HG03442 (cell line): ENCODE results near the gene CD34.
"Not testable (repeated sequence)": the region's sequence is repeated elsewhere in the genome, so short reads cannot be mapped to it uniquely, and the experiment has no call there.

Experiments
- ATAC-seq: cut with Tn5 transposase; IDR thresholded peaks from one replicate; pipeline ENCODE4 v1.9.1; 2021; ENCODE audit warnings: mild to moderate bottlenecking, moderate library complexity; ENCODE audit not compliant: unreplicated experiment

Gene CD34, protein sequence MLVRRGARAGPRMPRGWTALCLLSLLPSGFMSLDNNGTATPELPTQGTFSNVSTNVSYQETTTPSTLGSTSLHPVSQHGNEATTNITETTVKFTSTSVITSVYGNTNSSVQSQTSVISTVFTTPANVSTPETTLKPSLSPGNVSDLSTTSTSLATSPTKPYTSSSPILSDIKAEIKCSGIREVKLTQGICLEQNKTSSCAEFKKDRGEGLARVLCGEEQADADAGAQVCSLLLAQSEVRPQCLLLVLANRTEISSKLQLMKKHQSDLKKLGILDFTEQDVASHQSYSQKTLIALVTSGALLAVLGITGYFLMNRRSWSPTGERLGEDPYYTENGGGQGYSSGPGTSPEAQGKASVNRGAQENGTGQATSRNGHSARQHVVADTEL

DNA sequence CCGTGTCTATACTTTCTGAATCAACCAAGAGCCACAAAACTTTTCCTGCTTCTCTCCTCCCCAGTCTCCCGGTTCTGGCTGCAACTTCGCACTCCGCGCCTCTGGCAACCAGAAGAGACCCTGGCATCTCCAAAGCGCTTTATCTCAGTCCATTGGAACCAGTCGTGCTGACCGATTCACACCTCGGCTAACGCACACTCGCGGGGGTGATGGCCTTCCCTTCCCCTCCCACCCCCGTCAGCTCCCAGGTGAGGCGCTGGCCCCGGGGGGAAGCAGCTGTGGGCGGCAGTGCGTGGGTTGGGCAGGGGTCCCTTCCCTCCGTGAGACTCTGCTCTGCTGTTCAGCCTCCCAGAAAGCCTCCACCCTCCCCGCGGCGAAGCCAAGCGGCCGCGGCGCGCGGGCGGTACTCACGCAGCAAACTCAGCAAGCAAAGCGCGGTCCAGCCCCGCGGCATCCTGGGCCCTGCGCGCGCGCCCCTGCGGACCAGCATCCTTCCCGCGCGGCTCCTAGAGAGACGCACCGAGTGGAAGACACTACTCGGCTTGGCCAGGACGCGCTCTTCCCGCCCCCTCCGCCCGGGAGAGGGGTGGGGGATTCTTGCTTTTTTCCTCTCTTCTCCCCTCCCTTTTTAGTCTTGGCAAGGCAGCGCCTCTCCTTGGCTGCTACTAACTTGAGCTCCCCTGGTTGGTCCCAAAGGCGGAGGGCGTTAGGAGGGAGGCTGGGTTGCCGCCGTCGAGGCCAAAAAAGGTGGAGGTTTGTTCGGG lies at the start of gene CD34:
Gene CD34 (minus strand): TSS at position 535 of the 764 bp plus-strand sequence. CDS start 45 bp downstream, at position 490.
- no peak for ATAC-seq

DNA sequence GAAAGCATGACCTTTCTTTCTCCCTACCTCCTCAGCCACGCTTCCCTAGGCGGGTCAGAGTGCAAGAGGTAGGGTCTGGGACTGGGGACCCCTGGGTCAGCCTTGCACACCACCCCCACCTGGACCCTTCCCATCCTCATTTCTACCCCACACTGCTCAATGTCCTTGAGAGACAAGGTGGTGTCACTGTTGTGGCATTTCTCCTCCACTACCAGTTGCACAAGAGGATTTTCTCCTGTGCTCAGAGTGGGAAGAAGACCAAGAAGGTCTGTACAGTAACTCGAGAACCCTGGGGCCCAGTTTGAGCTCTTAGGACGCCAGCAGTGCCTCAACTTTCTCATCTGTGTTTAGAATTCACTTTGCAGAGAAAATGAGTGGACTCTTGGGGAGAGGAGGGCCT lies 49.4 kb upstream of the CD34 start:
- no peak for ATAC-seq

DNA sequence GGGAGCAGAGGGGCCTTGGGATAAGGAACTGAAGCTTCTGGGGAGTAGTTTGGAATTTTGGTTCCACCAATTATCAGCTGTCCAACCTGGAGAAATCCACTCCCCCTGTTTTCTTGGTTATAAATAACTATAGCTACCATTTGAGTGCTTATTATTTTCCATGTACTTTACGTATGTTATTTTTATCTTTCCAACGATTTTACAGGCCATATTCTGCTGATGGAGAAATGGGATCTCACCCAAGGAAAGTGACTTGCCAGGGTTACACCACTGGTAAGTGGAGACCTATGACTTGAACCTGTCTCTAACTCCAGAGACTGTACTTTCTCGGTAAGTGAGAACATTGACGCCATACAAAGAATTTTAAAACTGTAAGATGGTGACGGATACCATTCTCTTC lies 49.0 kb upstream of the CD34 start:
- no peak for ATAC-seq

DNA sequence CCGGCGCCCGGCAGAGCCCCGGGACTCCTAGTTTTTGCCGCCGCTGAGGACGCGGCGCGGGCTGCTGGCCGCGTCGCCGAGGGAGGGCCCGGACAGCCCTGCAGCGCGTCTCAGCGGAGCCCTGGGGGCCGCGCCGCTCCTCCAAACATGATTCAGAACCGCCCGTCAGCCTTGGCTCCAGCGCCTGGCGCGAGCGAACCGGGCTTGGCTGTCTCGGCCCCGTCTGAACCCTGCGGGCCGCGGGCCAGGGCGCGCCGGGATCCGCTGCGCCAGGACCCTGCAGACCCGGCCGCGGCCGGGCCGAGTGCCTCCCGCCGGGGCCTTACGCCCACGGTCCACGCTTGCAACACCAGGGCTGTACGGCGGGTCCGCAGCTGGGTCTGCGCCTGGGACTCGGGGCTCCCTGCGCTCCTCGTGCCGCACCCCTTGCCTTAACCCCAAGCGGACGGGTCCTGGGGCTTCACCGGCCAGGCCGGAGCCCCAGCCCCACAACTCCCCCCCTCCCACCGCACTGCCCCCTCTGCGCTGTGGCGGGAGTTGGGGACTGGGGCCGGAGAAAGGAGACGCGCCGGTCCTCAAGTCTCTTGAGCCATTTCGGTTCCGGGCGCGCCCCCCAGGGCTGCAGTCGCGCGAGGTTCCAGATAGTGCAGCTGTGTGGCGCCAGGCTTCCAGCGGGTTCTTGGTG lies 48.4 kb upstream of the CD34 start:
- ATAC-seq: no peak

DNA sequence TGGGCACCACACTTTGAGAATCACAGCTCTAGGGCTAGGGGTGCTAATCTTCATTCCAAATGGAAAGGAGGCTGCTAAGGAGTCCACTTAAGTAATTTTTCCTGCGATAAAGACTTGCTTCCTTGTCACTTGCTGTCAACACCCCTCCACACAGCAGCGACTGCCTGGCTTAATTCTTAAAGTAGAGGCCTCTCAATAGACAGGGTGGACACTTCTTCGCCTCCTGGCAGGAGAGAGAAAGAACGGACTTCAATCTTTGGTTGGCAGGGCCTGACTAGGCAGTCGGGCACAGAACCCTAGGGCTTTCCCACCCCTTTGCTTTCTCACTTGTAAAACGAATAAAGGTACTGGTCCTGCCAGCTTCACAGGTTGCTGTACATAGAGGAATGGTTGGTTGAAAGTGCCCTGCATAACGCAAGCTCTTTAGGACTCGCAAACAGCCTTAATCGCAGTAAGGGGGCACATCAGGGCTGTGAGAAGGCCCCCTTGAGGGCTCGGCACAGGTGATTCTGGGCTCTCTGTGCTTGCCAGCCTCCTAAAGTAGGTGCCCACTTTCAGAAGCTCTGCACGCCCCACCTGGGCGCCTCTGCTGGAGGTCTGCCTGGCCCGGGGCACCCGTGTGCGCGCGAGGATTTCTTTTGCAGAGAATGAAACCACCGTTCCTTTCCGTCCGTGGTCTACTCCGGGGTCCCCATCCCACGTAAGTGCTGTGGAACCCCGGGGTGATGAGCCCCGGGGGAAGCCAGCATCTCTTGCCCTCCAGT lies 47.6 kb upstream of the CD34 start:
- ATAC-seq: no peak

DNA sequence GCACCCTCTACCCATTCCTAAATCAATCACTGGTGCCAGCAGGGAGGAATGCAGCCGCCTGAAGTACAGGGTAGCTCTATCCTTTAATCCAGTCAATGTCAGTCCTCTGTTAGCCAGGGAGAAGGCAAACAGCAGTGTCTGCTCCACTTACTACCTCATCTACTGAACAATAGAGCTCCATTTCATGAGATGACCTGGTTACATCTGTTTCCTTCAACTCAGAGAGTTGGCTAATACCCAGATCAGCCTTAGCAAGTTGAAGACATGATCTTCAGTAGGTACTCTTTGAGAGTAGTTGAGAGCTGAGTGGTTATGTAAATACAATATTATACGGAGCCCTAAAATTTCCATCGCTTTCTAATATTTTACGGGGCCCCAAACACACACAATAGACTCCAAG lies 46.1 kb upstream of the CD34 start:
- ATAC-seq: no peak

DNA sequence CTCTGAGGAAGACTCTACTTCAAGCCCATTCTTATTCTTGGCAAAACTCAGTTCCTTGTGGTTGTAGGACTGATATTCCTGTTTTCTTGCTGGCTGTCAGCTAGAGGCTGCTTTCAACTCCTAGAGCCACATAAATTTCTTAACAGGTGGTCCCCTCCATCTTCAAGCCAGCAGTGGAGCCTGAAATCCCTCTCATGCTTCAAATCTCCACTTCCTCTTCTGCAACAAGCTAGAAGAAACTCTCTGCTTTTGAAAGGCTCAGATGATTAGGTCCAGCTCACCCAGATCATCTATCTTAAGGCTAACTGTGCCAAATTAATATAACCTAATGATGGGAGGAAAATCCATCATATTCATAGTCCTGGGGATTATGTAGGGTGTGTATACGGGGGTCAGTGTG lies 43.2 kb upstream of the CD34 start:
- no peak for ATAC-seq

DNA sequence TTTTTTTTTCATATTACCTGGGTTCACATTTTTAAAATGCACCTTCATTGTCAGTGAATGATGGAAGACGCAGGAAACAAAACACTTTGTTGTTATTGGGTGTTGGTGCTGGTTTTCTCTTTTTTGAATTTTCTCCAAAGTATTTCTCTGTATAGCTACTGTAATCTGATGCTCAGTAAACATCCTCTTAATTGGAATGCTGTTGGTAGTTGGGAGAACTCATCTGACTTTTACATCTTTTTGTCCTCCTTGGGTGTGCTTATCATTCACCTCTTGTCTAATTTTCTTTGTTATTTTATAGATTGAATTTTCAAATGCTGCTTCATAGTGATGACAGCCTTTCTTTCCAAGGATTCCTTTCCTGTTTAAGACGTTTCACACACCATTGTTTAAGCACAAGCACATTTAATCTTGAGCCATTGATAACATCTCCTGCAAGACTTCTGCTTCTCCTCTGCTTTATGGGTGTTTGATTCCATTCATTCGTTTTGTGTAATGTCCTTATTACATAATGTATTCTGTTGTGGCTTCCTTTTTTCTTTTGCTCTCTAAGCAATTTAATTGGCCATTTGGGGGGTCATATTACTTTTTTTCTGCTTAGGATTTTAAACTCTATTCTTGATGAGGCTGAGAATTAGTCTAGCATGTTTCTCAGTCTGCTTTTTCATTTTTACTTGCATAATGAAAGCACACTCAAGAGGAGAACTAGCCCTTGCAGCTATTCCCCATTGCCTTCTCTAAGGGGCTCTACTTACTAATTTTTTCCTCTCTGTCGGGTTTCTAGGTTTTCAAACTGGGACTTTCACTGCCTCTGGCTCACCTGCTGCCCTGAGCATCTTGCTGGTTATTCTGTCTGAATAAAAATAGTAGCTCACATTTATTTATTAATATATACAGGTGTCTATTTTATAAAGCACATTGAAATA lies 42.0 kb upstream of the CD34 start:
- no peak for ATAC-seq

DNA sequence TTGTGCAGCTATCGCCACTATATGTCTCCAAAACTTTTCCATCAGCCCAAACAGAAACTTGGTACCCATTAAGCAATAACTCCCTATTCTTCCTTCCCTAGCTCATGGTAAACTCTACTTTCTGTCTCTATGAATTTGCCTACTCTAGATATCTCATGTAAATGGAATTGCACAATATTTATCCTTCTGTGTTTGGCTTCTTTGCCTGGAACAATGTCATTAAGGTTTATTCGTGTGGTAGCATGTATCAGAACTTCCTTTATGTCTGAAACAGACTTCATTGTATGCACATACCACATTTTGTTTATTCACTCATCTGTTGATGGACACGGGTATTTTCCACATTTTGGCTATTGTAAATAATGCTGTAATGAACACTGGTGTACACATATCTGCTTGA lies 40.7 kb upstream of the CD34 start:
- no peak for ATAC-seq

DNA sequence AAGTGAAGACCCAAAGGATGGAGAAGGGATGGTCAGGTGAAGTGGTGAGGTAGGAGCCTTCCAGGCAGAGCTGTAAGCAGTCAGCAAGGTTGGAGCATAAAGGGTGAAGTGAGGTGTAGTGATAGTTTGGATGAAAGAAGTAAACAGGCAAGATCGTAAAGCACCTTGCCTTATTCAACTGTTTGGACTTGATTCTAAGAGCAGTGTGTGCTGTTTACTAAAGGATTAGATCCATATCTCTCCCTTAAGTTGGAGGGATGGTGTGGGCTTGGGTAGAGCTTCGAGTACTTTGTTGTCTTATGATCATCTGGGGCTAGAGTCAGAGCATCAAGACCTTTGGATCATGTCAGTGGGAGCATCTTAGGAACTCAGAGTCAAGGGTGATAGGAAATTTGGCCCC lies 39.8 kb upstream of the CD34 start:
- ATAC-seq: no peak

DNA sequence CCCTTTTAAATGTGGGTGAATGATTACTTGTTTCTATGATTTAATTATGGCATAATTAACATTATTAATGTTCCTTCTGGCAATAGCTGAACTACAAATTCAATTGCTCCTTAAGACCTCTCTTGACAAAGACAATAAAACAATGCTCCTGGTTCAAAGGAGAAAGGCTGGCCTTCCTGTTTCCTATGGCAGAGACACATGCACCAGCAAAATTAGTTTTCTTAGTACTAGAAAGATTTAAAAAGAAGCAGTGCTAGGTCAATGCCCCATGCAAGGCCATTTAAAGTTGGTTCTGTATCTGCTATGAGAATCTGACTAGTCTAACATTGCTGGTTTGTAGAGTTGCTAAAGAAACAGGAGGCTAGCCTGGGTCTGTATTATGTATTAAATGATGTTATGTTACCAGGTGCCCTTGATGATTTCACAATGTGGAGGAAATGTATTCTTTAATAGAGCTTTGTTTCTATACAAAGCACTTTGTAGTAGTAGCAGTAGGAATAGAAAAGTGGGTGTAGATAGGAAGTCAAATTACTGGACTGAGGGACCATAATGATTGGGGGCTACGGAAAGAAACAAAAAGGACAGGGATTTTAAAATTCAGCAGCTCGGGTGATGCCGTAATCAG lies 38.8 kb upstream of the CD34 start:
- no peak for ATAC-seq

DNA sequence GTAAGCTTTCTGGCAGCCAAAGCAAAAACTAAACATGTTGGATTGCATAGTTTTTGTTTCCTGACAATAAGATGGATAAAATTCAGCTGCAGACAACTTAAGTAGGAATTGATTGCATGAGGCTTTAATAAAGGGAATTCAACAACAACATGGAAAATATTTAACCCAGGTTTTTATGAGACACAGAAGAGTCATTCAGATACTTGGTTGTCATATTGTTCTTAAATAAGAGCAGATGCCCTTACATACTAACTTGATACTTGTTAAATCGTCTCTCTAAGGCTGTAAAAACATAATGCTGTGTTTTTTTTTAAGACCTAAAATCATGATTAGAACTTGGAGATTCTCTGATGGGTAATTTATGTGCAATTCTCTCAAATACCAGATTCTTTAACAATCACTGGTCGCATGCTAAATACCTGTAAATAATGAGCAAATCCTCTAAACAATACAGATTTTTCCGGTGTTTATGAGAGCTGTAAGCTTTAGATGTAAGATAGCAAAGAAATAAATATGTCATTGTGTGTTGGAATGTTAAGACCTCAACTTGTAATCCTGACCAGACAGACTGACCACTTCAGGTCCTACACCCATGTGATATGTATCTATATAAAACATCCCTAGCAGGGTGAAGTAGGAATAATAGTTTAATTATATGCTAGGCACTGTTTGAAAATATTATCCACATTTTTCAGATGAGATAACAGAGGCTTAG lies 37.8 kb upstream of the CD34 start:
- no peak for ATAC-seq

DNA sequence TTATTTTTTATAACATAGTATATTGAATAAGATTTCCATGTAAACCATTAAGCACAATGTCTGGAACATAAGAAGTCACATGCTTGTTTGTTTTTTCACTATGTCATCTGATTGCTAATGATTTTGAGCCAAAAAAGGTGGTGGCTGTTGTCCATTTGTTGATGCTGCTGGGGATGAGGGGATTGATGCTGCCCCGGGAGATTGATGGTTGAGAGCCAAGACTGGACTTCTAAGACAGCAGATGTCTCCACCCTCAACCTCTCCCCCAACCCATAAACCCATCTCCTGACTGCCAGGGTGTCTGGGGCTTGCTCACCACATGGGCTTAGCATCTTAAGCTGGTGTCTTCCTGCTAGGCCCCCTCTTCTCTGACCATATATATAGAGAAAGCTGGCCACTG lies 35.8 kb upstream of the CD34 start:
- no peak for ATAC-seq

DNA sequence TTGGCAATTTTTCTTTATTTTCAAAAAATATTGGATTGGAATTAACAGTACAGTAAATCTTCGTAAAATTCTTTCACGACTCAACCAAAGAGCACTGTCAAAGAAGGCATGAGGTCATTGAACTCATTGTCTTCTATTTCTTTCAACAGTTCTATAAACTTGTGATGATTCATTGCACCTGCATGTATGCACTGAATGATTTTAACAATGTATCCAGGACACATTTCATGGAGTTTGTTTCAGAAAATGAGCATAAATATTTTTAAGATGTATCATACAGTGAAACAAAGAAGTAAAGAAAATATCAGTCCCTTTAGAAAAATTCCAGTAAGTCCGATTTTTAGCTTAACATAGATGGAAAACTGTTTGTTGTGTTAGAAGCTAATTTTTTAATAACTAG lies 33.6 kb upstream of the CD34 start:
- no peak for ATAC-seq

DNA sequence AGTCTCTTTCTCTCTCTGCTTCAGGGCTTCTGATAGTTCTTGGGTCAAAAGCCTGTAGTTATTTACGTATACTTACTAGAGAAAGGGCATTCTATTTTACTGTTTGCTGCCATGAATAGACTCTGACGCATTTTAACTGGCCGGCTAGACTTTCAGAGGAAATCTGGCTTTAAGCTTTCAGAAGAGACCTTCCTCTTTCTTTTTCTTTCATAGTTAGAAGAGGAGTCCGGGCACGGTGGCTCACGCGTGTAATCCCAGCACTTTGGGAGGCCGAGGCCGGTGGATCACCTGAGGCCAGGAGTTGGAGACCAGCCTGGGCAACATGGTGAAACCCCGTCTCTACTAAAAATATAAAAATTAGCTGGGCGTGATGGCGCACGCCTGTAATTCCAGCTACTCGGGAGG lies 31.4 kb upstream of the CD34 start:
- not testable (repeated sequence) for ATAC-seq

DNA sequence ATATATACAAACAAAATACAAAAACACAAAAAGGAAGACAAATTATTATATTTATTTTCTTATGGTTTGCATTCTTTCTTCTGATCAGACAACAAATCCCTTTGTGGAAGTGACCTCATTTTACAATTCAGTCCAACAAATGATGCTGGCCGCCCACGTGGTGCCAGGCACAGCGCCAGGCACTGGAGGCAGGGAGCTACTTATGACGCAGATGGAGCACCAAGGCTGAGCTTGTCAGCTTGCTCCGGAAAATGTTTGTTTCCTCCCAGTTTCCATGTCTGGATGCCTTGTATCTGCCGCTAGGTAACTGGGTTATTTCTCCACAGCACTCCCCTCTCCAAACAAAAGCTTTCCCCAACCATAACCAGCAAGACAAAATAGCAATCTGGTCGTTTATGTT lies 30.7 kb upstream of the CD34 start:
- no peak for ATAC-seq

DNA sequence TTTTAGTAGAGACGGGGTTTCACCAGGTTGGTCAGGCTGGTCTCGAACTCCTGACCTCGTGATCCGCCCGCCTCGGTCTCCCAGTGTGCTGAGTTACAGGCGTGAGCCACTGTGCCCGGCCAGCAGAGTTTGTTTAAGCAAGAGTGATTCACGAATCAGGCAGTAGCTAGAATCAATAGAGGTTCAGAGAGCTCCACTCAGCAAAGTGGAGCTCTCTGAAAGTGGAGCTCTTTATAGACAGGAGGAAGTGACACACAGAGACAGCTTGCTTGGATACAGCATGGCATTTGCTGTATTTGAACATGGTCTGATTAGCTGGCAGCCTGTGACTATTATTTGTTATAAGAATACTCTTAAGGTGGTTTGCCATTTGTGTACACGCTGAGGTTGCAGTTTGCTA lies 27.1 kb upstream of the CD34 start:
- no peak for ATAC-seq

DNA sequence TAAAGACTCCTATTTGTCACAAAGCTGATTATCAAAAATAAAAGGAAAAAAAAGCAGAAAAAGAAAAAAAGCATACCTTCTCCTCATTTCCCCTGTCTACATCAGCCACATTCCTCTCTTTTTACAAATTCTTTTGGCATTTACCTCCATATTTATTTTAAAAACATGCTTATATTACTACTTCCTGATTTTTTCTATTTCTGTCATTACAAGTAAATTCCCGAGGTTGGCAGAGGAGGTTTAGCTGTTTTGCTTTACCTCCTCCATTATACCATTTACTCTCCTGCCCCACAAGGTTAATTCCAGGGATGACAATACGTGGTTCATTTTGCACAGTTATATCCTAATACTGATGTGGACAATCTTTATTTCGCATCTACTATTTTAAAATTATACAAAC lies 26.3 kb upstream of the CD34 start:
- no peak for ATAC-seq

DNA sequence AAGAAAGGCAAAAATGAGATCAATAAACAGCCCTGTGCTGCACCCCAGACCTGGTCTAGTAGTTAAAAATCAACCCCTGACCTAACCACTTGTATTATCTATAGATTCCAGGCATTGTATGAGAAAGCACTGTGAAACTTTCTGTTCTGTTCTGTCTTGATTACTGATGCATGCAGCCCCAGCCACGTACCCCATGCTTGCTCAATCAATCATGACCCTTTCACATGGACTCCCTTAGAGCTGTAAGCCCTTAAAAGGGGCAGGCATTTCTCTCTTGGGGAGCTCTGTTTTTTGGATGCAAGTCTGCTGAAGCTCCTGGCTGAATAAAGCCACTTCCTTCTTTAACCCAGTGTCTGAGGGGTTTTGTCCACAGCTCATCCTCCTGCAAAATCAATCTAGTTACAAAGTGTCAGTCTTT lies 24.2 kb upstream of the CD34 start:
- peak; percentile 98 for ATAC-seq
